Medulla oblongata (tissue), 1 donor: Measurements from ENCODE around the gene PIWIL4.
A peak's percentile ranks its signal among the peaks of the same experiment; 100 is the strongest.

Experiments
- DNase-seq: peaks from one replicate; pipeline ENCODE4 v3.0.0-alpha.2; 2015; ENCODE audit errors: extremely low spot score

Gene PIWIL4

GRCh38 chr11:94662846-94663390, 95.8 kb downstream of the PIWIL4 start:
- DNase-seq: no peak

GRCh38 chr11:94664346-94664745, 97.2 kb downstream of the PIWIL4 start:
- no peak for DNase-seq

- DNase-seq: no peak
Measured at GRCh38 chr11:94665116-94665659, 98.0 kb downstream of the PIWIL4 start.

GRCh38 chr11:94666792-94667721, 99.9 kb downstream of the PIWIL4 start:
- no peak for DNase-seq

- no peak for DNase-seq
Measured at GRCh38 chr11:94668212-94668793, 101.1 kb downstream of the PIWIL4 start.

GRCh38 chr11:94669023-94669422, 101.9 kb downstream of the PIWIL4 start:
- peak; percentile 10 for DNase-seq
